Glomerular visceral epithelial cell (primary cell): ENCODE measurements around the gene SH3BP1.
A peak's percentile ranks its signal among the peaks of the same experiment; 100 is the strongest.

Source experiments
- DNase-seq: peaks from one replicate; pipeline ENCODE4 v3.0.0-alpha.2; 2016; ENCODE audit errors: extremely low spot score

SH3BP1 gene

GRCh38 chr22:37658133-37659065, 18.9 kb downstream of the SH3BP1 start, which contains the start of gene PDXP:
Gene PDXP (plus strand): TSS chr22:37658723. CDS start chr22:37658783, 60 bp downstream.
- DNase-seq = peak; percentile 100

GRCh38 chr22:37659066-37659896, 19.8 kb downstream of the SH3BP1 start:
- DNase-seq = no peak

- DNase-seq = no peak
These were observed 20.6 kb downstream of the SH3BP1 start for GRCh38 chr22:37659897-37660708.

GRCh38 chr22:37660709-37661045, 21.2 kb downstream of the SH3BP1 start:
- no peak for DNase-seq

GRCh38 chr22:37661160-37661924, 21.9 kb downstream of the SH3BP1 start:
- DNase-seq = peak; percentile 43

- DNase-seq = no peak
These were observed 22.6 kb downstream of the SH3BP1 start for GRCh38 chr22:37662039-37662438.

GRCh38 chr22:37663521-37664140, 24.2 kb downstream of the SH3BP1 start:
- DNase-seq = no peak

GRCh38 chr22:37664249-37665101, 25.0 kb downstream of the SH3BP1 start:
- no peak for DNase-seq

- DNase-seq = no peak
These were observed 26.0 kb downstream of the SH3BP1 start for GRCh38 chr22:37665487-37665886.

- no peak for DNase-seq
These were observed 30.1 kb downstream of the SH3BP1 start for GRCh38 chr22:37669586-37669985.

GRCh38 chr22:37672206-37672919, 32.9 kb downstream of the SH3BP1 start:
- DNase-seq = no peak

GRCh38 chr22:37672920-37673455, 33.5 kb downstream of the SH3BP1 start:
- DNase-seq = no peak

- no peak for DNase-seq
These were observed 34.8 kb downstream of the SH3BP1 start for GRCh38 chr22:37674248-37674647.

- peak; percentile 95 for DNase-seq
These were observed 35.8 kb downstream of the SH3BP1 start, which contains the start of gene LGALS1 for GRCh38 chr22:37674951-37675929. Gene LGALS1 (plus strand): TSS chr22:37675636. CDS start chr22:37675703, 67 bp downstream.

- peak; percentile 40 for DNase-seq
These were observed 36.7 kb downstream of the SH3BP1 start for GRCh38 chr22:37675930-37676735.

GRCh38 chr22:37676736-37677492, 37.4 kb downstream of the SH3BP1 start:
- peak; percentile 96 for DNase-seq
